Measurements from ENCODE around the gene EIF3F. TPM values are rescaled to one million over a fixed set of nuclear protein-coding genes. Genes with fewer than 3 reads are reported as not detected.

Gene EIF3F
- 316 and 330 TPM in 2 replicates for total RNA-seq
- total RNA-seq (2013) = 432 TPM
- 549 and 584 TPM in 2 replicates for polyA plus RNA-seq
- polyA minus RNA-seq = 579 and 1,057 TPM in 2 replicates

- POLR2A ChIA-PET = interaction anchor here (0.6 to 1.0 kb wide), 3 partner anchors 12 to 1542 kb away, joined by 4 to 7 read pairs (median 5); no protein-coding TSS in a partner anchor
- peak; percentile 98 for DNase-seq
- Histone ChIP-seq H3K4me2 (replicated peaks; ENCODE audit: low read depth, low read length, poor library complexity, severe bottlenecking) (peak within 1 kb of the TSS; percentile 91), H3K27me3 (replicated peaks in 1 of 4; ENCODE audit: control extremely low read depth in 1 of 4, control insufficient read depth in 3 of 4, insufficient read depth in 4 of 4, low read length in 3 of 4) (no peaks in the 10 kb centered on the region), H3K36me3 (replicated peaks in 1 of 2; ENCODE audit: control extremely low read depth in 1 of 2, control insufficient read depth in 1 of 2, extremely low read depth in 1 of 2, insufficient read depth in 2 of 2, low read length in 1 of 2) (peaks cover 0 to 22% of the 10 kb centered on the region in 2 experiments), H2AFZ (ENCODE audit: insufficient read depth, low read depth, low read length, poor library complexity, severe bottlenecking) (peak within 1 kb of the TSS; percentile 99), H3K79me2 (ENCODE audit: control insufficient read depth, insufficient read depth, low read length) (peaks cover 42% of the 10 kb centered on the region), H4K20me1 (ENCODE audit: control insufficient read depth, insufficient read depth, low read length, poor library complexity, severe bottlenecking) (peaks cover 10% of the 10 kb centered on the region), H3K4me1 (ENCODE audit: control insufficient read depth in 2 of 2, insufficient read depth in 2 of 2, low read length in 2 of 2) (peaks cover 24 to 26% of the 10 kb centered on the region in 2 donors), H3K4me3 (ENCODE audit: control extremely low read depth in 1 of 5, extremely low read depth in 1 of 5, insufficient read depth in 1 of 5, low read depth in 2 of 5, low read length in 4 of 5) (peak within 1 kb of the TSS; percentile 58 to 83 (median 63)), H3K9ac (ENCODE audit: low read length) (peak within 1 kb of the TSS; percentile 74), H3K9me3 (ENCODE audit: control extremely low read depth in 1 of 3, control insufficient read depth in 2 of 3, insufficient read depth in 1 of 3, low read length in 2 of 3) (no peaks in the 10 kb centered on the region), H3K27ac (ENCODE audit: low read length in 2 of 2) (peak within 1 kb of the TSS; percentile 56 to 86)
- no peaks in the 10 kb centered on the region for H3K27me3 Mint-ChIP-seq
- no peaks in the 10 kb centered on the region for H3K9me3 Mint-ChIP-seq (ENCODE audit: insufficient read depth)
- intact Hi-C loops (cut with micrococcal nuclease) = loop anchor here (1.0 to 5.0 kb wide), 4 partner anchors 32 to 1755 kb away; partner anchors contain the start of genes FHIP1B and PPFIBP2
- peak; percentile 97 for ATAC-seq (ENCODE audit: low read depth)
- H3K4me1 Mint-ChIP-seq = peaks cover 37% of the 10 kb centered on the region
- no peak for TF ChIP-seq EZH2 (IDR thresholded peaks at IDR 0.05; ENCODE audit: borderline replicate concordance, insufficient read depth, low read depth, low read length, poor library complexity, severe bottlenecking)
- TF ChIP-seq CTCF (IDR thresholded peaks at IDR 0.05) = peak; percentile 85
- peak within 1 kb of the TSS; percentile 94 for H3K27ac Mint-ChIP-seq
- 2% methylated on average over 44 of the region's 47 CpGs for WGBS (ENCODE audit: insufficient coverage)
- CTCF ChIA-PET = interaction anchor here (0.8 to 1.9 kb wide), 12 partner anchors 12 to 973 kb away, joined by 3 to 15 read pairs (median 4); partner anchors contain the start of gene RIC3
- peak within 1 kb of the TSS; percentile 93 for H3K4me3 Mint-ChIP-seq
Observed at GRCh38 chr11:7986768-7987559, at the start of gene EIF3F. Gene EIF3F, plus strand, starts transcription at chr11:7987337. Its CDS starts 16 bp downstream, at chr11:7987353.

GRCh38 chr11:7941146-7941545, 46.0 kb upstream of the EIF3F start:
- Mint-ChIP-seq H3K27ac (no peak overlapping the region), H3K4me3 (no peak overlapping the region), H3K9me3 (ENCODE audit: insufficient read depth) (peaks cover 16% of the 10 kb centered on the region), H3K27me3 (peaks cover 24% of the 10 kb centered on the region), H3K4me1 (no peaks in the 10 kb centered on the region)
- ChIA-PET POLR2A (no interaction called here), CTCF (no interaction called here)
- no peaks in the 10 kb centered on the region for H3K4me1 ChIP-seq (ENCODE audit: control insufficient read depth in 2 of 2, insufficient read depth in 2 of 2, low read length in 2 of 2)
- ATAC-seq (ENCODE audit: low read depth) = no peak
- DNase-seq = no peak
- H3K36me3 ChIP-seq (replicated peaks in 1 of 2; ENCODE audit: control extremely low read depth in 1 of 2, control insufficient read depth in 1 of 2, extremely low read depth in 1 of 2, insufficient read depth in 2 of 2, low read length in 1 of 2) = no peaks in the 10 kb centered on the region
- H3K4me3 ChIP-seq (ENCODE audit: control extremely low read depth in 1 of 5, extremely low read depth in 1 of 5, insufficient read depth in 1 of 5, low read depth in 2 of 5, low read length in 4 of 5) = no peak overlapping the region
- no CpG with 5 or more reads among the region's 5 CpGs for WGBS (ENCODE audit: insufficient coverage)
- no peak overlapping the region for H3K27ac ChIP-seq (ENCODE audit: low read length in 2 of 2)
- H2AFZ ChIP-seq (ENCODE audit: insufficient read depth, low read depth, low read length, poor library complexity, severe bottlenecking) = no peak overlapping the region
- intact Hi-C loops (cut with micrococcal nuclease) = no loop called here
- peaks cover 0 to 3% (median 0%) of the 10 kb centered on the region in 4 experiments for H3K27me3 ChIP-seq (replicated peaks in 1 of 4; ENCODE audit: control extremely low read depth in 1 of 4, control insufficient read depth in 3 of 4, insufficient read depth in 4 of 4, low read length in 3 of 4)
- H4K20me1 ChIP-seq (ENCODE audit: control insufficient read depth, insufficient read depth, low read length, poor library complexity, severe bottlenecking) = no peaks in the 10 kb centered on the region
- TF ChIP-seq EZH2 (IDR thresholded peaks at IDR 0.05; ENCODE audit: borderline replicate concordance, insufficient read depth, low read depth, low read length, poor library complexity, severe bottlenecking) = no peak
- no peak for TF ChIP-seq CTCF (IDR thresholded peaks at IDR 0.05)
- peaks cover 1 to 32% (median 16%) of the 10 kb centered on the region in 3 donors for H3K9me3 ChIP-seq (ENCODE audit: control extremely low read depth in 1 of 3, control insufficient read depth in 2 of 3, insufficient read depth in 1 of 3, low read length in 2 of 3)
- H3K4me2 ChIP-seq (replicated peaks; ENCODE audit: low read depth, low read length, poor library complexity, severe bottlenecking) = no peak overlapping the region
- H3K79me2 ChIP-seq (ENCODE audit: control insufficient read depth, insufficient read depth, low read length) = no peaks in the 10 kb centered on the region
- no peak overlapping the region for H3K9ac ChIP-seq (ENCODE audit: low read length)

Data from B cell (primary cell).